Measurements from ENCODE around the gene FCER1G.
"Not testable (repeated sequence)": the region's sequence is repeated elsewhere in the genome, so short reads cannot be mapped to it uniquely, and the experiment has no call there.

Gene FCER1G

GRCh38 chr1:161229896-161230295 is 14.8 kb downstream of the FCER1G start:
- DNase-seq (ENCODE audit: low read depth, low spot score) = no peak

GRCh38 chr1:161230762-161231161 is 15.7 kb downstream of the FCER1G start:
- no peak for DNase-seq (ENCODE audit: low read depth, low spot score)

- DNase-seq (ENCODE audit: low read depth, low spot score) = no peak
These were observed 18.0 kb downstream of the FCER1G start for GRCh38 chr1:161233102-161233501.

DNA sequence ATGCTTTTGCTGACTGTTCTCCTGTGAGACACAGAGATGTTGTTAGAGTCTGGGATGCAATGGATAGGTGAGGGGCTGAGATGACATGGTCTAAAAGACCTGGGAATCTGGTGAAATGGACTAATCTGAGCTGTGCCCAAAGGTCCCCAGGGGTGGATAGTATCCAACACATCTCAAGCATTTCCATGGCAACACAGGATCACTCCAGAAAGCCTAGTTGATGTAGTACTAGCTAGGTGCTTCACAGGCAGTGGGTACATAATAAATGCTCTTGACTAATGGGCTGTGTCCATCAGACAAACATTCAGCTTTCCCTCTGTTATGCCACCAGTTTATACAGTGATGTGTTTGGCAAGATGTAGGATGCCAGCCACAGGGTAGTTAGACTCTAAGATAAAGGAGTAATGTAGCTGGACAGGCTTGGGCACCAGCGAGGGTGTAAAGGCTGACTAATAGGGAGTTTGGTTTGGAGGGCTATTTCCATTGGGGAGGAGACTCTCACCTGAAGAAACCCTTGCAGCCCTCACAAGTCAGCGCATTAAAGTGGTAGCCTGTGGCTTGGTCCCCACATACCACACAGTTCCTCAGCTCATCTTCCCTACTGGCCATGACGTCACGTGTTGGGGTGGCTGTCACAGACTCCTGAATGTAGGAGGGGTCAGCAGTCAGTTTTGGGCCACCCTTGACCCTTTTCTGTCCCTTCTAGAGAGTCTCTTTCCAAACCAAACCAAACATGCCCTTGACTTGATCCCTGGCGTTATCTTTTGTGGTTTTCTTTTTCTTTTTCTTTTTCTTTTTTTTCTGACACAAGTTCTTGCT is 21.1 kb downstream of the FCER1G start:
- no peak for DNase-seq (ENCODE audit: low read depth, low spot score)

GRCh38 chr1:161238039-161238473 is 23.0 kb downstream of the FCER1G start, which contains the start of gene NR1I3:
NR1I3 (minus strand) TSS chr1:161238203; CDS start chr1:161236565, 1,638 bp downstream.
- DNase-seq (ENCODE audit: low read depth, low spot score) = no peak

GRCh38 chr1:161241682-161242081 is 26.6 kb downstream of the FCER1G start:
- no peak for DNase-seq (ENCODE audit: low read depth, low spot score)

DNA sequence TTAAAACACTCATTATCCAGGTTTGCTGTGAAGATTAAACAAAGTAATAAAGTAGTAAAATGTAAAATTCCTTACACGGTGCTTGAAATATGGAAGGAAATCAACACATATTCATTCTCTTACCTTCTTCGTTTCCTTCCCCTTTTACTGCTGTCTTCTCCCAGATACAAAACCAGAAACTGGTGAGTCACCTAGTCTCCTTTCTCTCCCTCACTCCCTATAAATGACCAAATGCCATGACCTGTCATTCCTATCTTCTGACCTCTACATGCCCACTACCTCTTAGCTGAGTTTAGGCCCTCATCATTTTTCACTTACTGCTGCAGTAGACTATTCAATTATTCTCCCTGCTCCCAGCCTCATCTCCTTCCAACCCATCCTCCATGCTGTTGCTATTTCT is 27.2 kb downstream of the FCER1G start:
- no peak for DNase-seq (ENCODE audit: low read depth, low spot score)

- no peak for DNase-seq (ENCODE audit: low read depth, low spot score)
These were observed 29.8 kb downstream of the FCER1G start for GRCh38 chr1:161244888-161245287.

- not testable (repeated sequence) for DNase-seq (ENCODE audit: low read depth, low spot score)
These were observed 35.0 kb downstream of the FCER1G start for GRCh38 chr1:161250100-161250499.

- DNase-seq (ENCODE audit: low read depth, low spot score) = no peak
These were observed 35.7 kb downstream of the FCER1G start for GRCh38 chr1:161250829-161251228.

- no peak for DNase-seq (ENCODE audit: low read depth, low spot score)
These were observed 36.5 kb downstream of the FCER1G start for GRCh38 chr1:161251579-161251978.

- not testable (repeated sequence) for DNase-seq (ENCODE audit: low read depth, low spot score)
These were observed 40.2 kb downstream of the FCER1G start for GRCh38 chr1:161255302-161255701.

GRCh38 chr1:161255955-161256520 is 40.9 kb downstream of the FCER1G start:
- not testable (repeated sequence) for DNase-seq (ENCODE audit: low read depth, low spot score)

DNA sequence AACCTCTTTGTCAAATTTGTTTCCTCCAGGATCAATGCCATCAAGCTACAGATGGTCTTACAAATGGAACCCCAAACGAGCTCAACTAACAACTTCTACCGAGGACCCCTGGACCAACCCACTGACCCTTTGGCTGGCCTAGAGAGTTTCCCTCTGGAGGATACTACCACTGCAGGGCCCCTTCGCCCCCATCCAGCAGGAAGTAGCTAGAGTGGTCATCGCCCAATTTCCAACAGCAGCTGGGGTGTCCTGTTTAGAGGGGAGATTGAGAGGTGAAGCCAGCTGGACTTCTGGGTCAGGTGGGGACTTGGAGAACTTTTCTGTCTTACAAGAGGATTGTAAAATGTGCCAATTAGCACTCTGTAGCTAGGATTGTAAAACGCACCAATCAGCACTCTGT is 42.0 kb downstream of the FCER1G start:
- DNase-seq (ENCODE audit: low read depth, low spot score) = not testable (repeated sequence)

GRCh38 chr1:161258439-161259344 is 43.6 kb downstream of the FCER1G start, which contains the start of gene PCP4L1:
PCP4L1 (plus strand) TSS chr1:161258745; CDS start chr1:161258975, 230 bp downstream.
- peak; percentile 91 for DNase-seq (ENCODE audit: low read depth, low spot score)

DNA sequence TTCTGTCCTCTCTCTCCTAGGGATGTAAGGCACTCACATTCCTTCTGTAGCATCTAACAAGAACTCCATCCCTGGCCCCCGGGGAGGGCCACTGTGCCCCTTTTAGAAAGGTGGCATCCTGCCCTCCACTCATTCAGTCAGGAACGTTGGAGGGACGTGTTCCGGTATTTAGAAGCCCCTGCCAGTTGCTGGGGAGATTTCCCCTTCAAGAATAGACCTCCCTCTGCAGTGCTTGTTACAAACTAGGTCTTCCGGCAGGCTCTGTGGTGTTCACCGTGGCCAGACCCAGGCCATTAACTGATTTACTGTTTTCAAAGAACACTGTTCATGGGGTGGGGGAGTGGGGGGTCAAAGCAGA is 44.2 kb downstream of the FCER1G start:
- no peak for DNase-seq (ENCODE audit: low read depth, low spot score)

DNA sequence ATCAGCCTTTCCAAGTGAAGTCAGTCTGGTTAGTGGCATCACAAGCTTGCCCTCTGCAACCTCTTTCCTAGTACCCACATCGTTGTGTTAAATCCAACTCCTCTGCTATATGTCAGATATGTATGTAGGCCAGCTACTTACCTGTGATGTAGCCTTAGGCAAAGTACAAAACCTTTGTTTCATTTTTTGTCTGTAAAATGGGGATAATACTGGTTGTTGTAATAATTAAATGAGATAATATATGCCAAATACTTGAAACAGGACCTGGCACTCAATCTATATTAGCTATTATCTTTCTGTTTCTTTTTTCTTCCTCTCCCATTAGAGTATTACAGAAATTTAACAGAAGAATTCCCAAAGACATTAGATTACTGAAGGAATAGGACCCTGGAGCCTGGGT is 44.7 kb downstream of the FCER1G start:
- no peak for DNase-seq (ENCODE audit: low read depth, low spot score)

DNA sequence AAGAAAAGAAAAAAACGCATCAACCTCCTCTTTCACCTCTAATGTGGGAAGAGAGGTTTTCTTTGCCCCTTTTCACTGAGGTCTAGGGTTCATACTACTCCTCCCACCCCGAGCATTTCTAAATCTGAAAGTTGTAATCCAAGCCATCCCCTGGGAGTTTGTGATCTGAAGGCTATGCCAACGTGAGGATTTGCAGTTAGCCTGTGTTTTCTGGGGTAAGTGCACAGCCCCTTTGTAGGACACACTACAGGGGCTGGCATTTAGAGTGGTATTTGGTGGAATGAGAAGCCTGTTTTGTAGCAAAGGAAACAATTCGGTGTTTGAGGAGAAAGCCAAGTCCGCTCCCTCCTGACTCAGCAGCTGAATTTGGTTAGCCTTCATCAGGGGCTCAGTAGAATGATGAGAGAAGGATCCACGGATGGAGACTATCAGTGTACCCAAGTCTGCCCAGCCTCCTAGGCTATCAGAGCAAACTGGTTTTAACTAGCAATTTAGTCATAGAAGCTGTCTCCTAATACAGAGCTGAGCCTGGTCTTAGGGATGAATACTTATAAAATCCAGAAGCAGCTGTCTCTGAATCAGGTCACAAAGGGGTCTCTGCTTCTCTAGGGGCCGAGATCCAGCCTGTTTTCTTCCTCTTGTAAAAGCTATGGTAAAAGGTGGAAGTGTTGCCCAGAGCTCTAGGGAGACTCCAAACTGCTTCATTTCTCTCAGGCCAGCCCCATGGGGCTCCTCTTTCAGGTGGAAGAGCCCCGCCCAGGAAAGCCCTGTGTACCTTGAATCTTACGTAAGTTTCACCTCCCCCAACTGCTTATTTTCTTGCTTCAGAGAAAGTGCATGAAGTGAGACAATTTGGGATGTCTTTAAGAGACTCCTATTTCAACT is 45.5 kb downstream of the FCER1G start:
- no peak for DNase-seq (ENCODE audit: low read depth, low spot score)

GRCh38 chr1:161261261-161262235 is 46.5 kb downstream of the FCER1G start:
- no peak for DNase-seq (ENCODE audit: low read depth, low spot score)

DNA sequence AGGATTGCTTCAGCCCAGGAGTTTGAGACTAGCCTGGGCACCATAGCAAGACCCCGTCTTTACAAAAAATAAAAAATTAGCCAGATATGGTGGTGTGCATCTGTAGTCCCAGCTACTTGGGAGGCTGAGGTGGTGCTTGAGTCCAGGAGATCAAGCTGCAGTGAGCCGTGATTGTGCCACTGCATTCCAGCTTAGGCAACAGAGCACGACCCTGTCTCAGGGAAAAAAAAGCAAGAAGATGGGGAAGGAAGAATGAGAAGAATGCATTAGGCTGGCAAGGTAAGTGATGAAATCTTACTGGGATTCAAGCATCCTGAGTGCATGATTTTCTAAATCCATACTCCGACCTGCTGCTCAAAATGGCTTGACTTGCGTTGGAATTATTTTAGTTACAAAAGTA is 50.2 kb downstream of the FCER1G start:
- DNase-seq (ENCODE audit: low read depth, low spot score) = no peak
